ENCODE data around the gene ZNF273.
"Not testable (repeated sequence)": the region's sequence is repeated elsewhere in the genome, so short reads cannot be mapped to it uniquely, and the experiment has no call there.

GRCh38 chr7:64902461-64902805 is 640 bp upstream of the ZNF273 start:
- TF ChIP-seq CTCF, POLR2A (IDR thresholded peaks at IDR 0.05): not testable (repeated sequence)

Data from right lobe of liver (tissue), 4 donors.